SK-N-MC (cell line): ENCODE results near the gene BEST2.

Experiments used
- EZH2 ChIP-seq: fragments of 200-600 bp; sonication (generic); IDR thresholded peaks from one replicate; pipeline ENCODE4 v1.6.1; 2017; ENCODE audit warnings: antibody characterized with exemption
- FOXP2 ChIP-seq: optimal IDR thresholded peaks from 2 replicates; pipeline ENCODE3; 2011; ENCODE audit warnings: mild to moderate bottlenecking, moderate library complexity; ENCODE audit not compliant: insufficient read depth; ENCODE audit errors: extremely low read length, control extremely low read depth
- POLR2AphosphoS5 ChIP-seq: IDR thresholded peaks from 2 replicates; pipeline ENCODE4 v1.6.1; 2012; ENCODE audit warnings: mild to moderate bottlenecking, low read depth, low read length, borderline replicate concordance

DNA sequence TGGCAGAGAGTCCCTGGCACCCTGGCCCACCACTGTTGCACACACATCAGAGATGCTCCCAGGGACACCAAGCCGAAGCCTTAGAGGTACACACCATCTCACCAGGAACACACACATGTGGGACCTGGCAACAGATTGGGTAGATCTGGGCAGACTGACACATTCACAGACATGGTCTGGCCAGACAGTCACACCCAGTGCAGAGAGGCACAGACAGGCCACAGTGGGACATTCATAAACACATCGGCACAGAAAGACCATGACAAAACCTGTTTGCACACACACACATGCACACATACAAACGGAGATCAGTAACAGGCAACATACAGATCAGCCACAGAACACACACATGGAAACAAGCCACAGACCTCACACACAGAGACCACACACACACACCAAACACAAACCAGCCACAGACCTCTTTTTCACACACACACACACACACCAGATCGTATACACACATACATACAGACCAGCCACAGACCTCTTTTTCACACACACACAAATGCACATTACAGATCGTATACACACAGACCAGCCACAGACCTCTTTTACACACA is 33.4 kb downstream of the BEST2 start:
- TF ChIP-seq EZH2 (no peak), POLR2AphosphoS5 (no peak), FOXP2 (no peak)
